ENCODE measurements around the gene BCAS3. TPM values are rescaled to one million over a fixed set of nuclear protein-coding genes. Genes with fewer than 3 reads are reported as not detected.

The BCAS3 gene
- total and polyA plus RNA-seq, 11 donors, result 4.5 to 23.5 (median 17.9) TPM

DNA sequence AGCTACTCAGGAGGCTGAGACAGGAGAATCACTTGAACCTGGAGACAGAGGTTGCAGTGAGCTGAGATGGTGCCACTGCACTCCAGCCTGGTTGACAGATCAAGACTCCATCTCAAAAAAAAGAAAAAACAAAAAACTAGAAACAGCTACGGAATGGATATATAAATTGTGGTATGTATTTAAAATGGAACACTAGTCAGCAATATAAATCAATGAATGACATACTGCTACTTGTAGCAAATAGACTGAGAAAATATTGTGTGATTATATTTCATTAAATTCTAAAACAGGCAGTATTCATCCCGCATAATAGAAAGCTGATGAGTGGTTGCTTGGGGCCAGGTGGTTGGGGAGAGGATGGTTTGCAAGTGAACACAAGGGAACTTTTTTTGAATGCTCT is 261.7 kb downstream of the BCAS3 start:
- Histone ChIP-seq H3K9me3 (no peaks in the 10 kb centered on the region), H3K27me3 (no peaks in the 10 kb centered on the region), H3K4me3 (no peak overlapping the region), H3K36me3 (no peaks in the 10 kb centered on the region), H3K27ac (no peak overlapping the region), H3K4me1 (peaks cover 0 to 20% (median 13%) of the 10 kb centered on the region in 12 donors)
- 94 to 97% (median 97%) methylated on average over 2 of the region's 2 CpGs for WGBS, 4 donors
- DNase-seq, result no peak
- ATAC-seq, result no peak
- intact Hi-C loops (cut with DNase I), result loop anchor here in 1 of 10 donors (10.0 kb wide), 1 partner anchor 65 kb away; no protein-coding TSS in a partner anchor
- TF ChIP-seq CTCF (IDR thresholded peaks at IDR 0.05), result no peak
- no peak for TF ChIP-seq POLR2A (IDR thresholded peaks at IDR 0.05)

DNA sequence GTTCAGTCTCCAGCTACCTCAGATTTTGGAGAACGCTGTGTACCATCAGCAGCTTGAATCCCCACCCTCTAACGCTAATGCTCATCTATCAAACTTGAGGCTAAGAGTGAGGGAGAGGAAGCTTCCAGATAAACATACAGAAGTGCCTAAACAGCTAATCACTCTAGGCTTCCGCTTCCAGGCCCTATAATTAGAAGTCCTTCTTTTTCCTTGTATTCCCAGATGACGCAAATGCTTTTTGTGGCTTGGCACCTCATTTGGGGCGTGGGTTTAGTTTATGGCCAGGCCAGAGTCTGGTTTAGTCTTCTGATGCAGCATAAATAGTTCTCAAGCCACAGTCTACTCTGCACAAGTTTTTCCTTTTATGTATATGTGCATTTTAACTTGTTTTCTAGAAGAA is 263.4 kb downstream of the BCAS3 start:
- DNase-seq (peak; percentile 58 to 83 (median 75)), ATAC-seq (peak; percentile 93 to 99 (median 98))
- TF ChIP-seq CTCF (IDR thresholded peaks at IDR 0.05), result no peak
- peak in 1 of 2 donors; percentile 33 for TF ChIP-seq POLR2A (IDR thresholded peaks at IDR 0.05)
- Histone ChIP-seq H3K27me3 (no peaks in the 10 kb centered on the region), H3K4me1 (peaks cover 0 to 20% (median 13%) of the 10 kb centered on the region in 12 donors), H3K36me3 (no peaks in the 10 kb centered on the region), H3K4me3 (peak overlapping the region in 1 of 12 donors; percentile 1), H3K27ac (peak overlapping the region; percentile 13 to 80 (median 61)), H3K9me3 (no peaks in the 10 kb centered on the region)
- 4 to 20% (median 12%) methylated on average over 5 of the region's 5 CpGs for WGBS, 4 donors
- intact Hi-C loops (cut with DNase I), result no loop called here

DNA sequence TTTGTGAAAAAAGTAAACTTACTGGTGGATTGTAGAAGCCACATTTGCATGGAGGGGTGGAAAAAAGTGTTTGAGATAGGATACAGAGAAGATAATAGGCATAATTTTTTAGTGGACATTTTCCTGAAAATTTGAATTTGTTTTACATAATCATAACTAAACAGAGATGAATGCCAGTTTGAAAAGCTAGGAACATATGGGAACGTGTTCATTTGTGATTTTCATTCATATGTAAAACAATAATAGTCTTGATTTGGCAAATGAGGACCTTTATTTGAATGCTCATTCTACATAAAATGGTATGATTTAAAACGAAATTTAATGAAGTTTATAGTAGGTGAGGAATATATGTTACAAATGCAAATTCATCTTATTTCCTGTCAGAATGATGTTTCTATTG is 263.9 kb downstream of the BCAS3 start:
- peak overlapping the region in 9 of 12 donors; percentile 12 to 80 (median 59) for H3K27ac ChIP-seq
- WGBS, 4 donors, result 57 to 66% (median 60%) methylated on average over 2 of the region's 2 CpGs
- H3K4me3 ChIP-seq, result peak overlapping the region in 1 of 12 donors; percentile 1
- H3K4me1 ChIP-seq, result peaks cover 0 to 20% (median 13%) of the 10 kb centered on the region in 12 donors
- no peak for ATAC-seq
- H3K9me3 ChIP-seq, result no peaks in the 10 kb centered on the region
- no peak for TF ChIP-seq CTCF (IDR thresholded peaks at IDR 0.05)
- TF ChIP-seq POLR2A (IDR thresholded peaks at IDR 0.05), result no peak
- no peaks in the 10 kb centered on the region for H3K27me3 ChIP-seq
- intact Hi-C loops (cut with DNase I), result no loop called here
- H3K36me3 ChIP-seq, result no peaks in the 10 kb centered on the region
- DNase-seq, result no peak

GRCh38 chr17:60944751-60945150 is 267.1 kb downstream of the BCAS3 start:
- peaks cover 0 to 5% (median 0%) of the 10 kb centered on the region in 9 donors for H3K36me3 ChIP-seq
- no peak for ATAC-seq
- no peaks in the 10 kb centered on the region for H3K9me3 ChIP-seq
- 90 to 95% (median 94%) methylated on average over 3 of the region's 3 CpGs for WGBS, 4 donors
- H3K4me3 ChIP-seq, result no peak overlapping the region
- no peaks in the 10 kb centered on the region for H3K27me3 ChIP-seq
- H3K27ac ChIP-seq, result no peak overlapping the region
- intact Hi-C loops (cut with DNase I), result no loop called here
- DNase-seq, result no peak
- peaks cover 0 to 20% (median 13%) of the 10 kb centered on the region in 12 donors for H3K4me1 ChIP-seq
- TF ChIP-seq POLR2A (IDR thresholded peaks at IDR 0.05) (no peak), CTCF (IDR thresholded peaks at IDR 0.05) (no peak)

Measured in heart left ventricle (tissue), 16 donors.